Testis (tissue), 2 donors: ENCODE measurements around the gene ZNF148.

ENCODE experiments used
- CTCF ChIP-seq, 3 experiments: fragments of 450-650 bp in 2 of 3; fragments of 200-600 bp in 1 of 3; sonication (generic) in 1 of 3; IDR thresholded peaks; one replicate each; pipeline ENCODE4 v1.5.1; 2016 to 2019; ENCODE audit warnings: antibody characterized with exemption in 3 of 3, mild to moderate bottlenecking in 2 of 3, moderate library complexity in 1 of 3
- POLR2A ChIP-seq: fragments of 450-650 bp; IDR thresholded peaks from one replicate; pipeline ENCODE4 v1.6.1; 2017; ENCODE audit warnings: antibody characterized with exemption, mild to moderate bottlenecking, moderate library complexity

GRCh38 chr3:125332504-125332903, 42.6 kb downstream of the ZNF148 start:
- TF ChIP-seq CTCF (IDR thresholded peaks at IDR 0.05) (no peak), POLR2A (no peak)
